Measurements from ENCODE around the gene PSME4. TPM values are rescaled to one million over a fixed set of nuclear protein-coding genes. Genes with fewer than 3 reads are reported as not detected.

PSME4 gene
- total and polyA plus RNA-seq, 7 donors: 55.2 to 189 (median 113) TPM

- no peak for TF ChIP-seq CTCF (IDR thresholded peaks at IDR 0.05)
- ATAC-seq (peak in 1 of 4 donors; percentile 54), DNase-seq (no peak)
- H3K36me3 ChIP-seq (ENCODE audit: insufficient read depth in 1 of 2, low read depth in 1 of 2): peaks cover 12 to 99% of the 10 kb centered on the region in 2 donors
- H3K4me1 ChIP-seq: no peaks in the 10 kb centered on the region
- WGBS, 3 donors: 56 to 91% (median 67%) methylated on average over 4 of the region's 4 CpGs
- H3K9me3 ChIP-seq: no peaks in the 10 kb centered on the region
- no peak overlapping the region for H3K4me3 ChIP-seq
- no peak overlapping the region for H3K27ac ChIP-seq
- H3K27me3 ChIP-seq (ENCODE audit: insufficient read depth in 3 of 3, low read length in 2 of 3): no peaks in the 10 kb centered on the region
- intact Hi-C loops (cut with DNase I): no loop called here
Measured at GRCh38 chr2:53903011-53903410, 67.8 kb downstream of the PSME4 start.

DNA sequence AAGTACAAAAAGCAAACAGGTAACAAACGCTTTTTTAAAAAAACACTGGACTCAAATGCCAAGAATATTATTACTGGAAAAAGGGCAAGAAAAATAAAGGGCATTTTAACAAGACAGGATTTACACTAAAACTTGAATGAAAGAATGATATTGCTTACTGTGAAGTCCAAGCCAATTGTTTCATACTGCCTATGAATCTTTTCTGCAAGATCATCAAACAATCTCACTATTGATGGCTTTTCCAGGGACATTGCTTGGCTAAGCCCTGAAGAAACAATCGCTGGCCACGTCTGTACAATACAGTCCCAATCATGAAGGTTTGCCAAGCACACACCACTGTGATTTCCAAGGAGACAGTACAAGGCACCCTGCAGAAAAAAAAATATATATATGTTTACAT lies 69.6 kb downstream of the PSME4 start:
- Histone ChIP-seq H3K27ac (no peak overlapping the region), H3K9me3 (no peaks in the 10 kb centered on the region), H3K27me3 (ENCODE audit: insufficient read depth in 3 of 3, low read length in 2 of 3) (no peaks in the 10 kb centered on the region), H3K36me3 (ENCODE audit: insufficient read depth in 1 of 2, low read depth in 1 of 2) (peaks cover 12 to 99% of the 10 kb centered on the region in 2 donors), H3K4me3 (no peak overlapping the region), H3K4me1 (no peaks in the 10 kb centered on the region)
- 70 to 86% (median 72%) methylated on average over 3 of the region's 3 CpGs for WGBS, 3 donors
- ATAC-seq (no peak), DNase-seq (no peak)
- no peak for TF ChIP-seq CTCF (IDR thresholded peaks at IDR 0.05)
- intact Hi-C loops (cut with DNase I): no loop called here

GRCh38 chr2:53896864-53897263 lies 73.9 kb downstream of the PSME4 start:
- 46 to 52% (median 48%) methylated on average over 3 of the region's 3 CpGs for WGBS, 3 donors
- TF ChIP-seq CTCF (IDR thresholded peaks at IDR 0.05): no peak
- ATAC-seq: peak; percentile 86 to 97 (median 95)

GRCh38 chr2:53886406-53887280 lies 84.2 kb downstream of the PSME4 start:
- peaks cover 8 to 100% of the 10 kb centered on the region in 2 donors for H3K36me3 ChIP-seq (ENCODE audit: insufficient read depth in 1 of 2, low read depth in 1 of 2)
- H3K27me3 ChIP-seq (ENCODE audit: insufficient read depth in 3 of 3, low read length in 2 of 3): no peaks in the 10 kb centered on the region
- H3K4me3 ChIP-seq: no peak overlapping the region
- WGBS, 3 donors: 76 to 85% (median 76%) methylated on average over 5 of the region's 5 CpGs
- no peaks in the 10 kb centered on the region for H3K9me3 ChIP-seq
- intact Hi-C loops (cut with DNase I): loop anchor here in 1 of 2 donors (5.0 kb wide), 1 partner anchor 41 kb away; no protein-coding TSS in a partner anchor
- H3K4me1 ChIP-seq: no peaks in the 10 kb centered on the region
- TF ChIP-seq CTCF (IDR thresholded peaks at IDR 0.05): no peak
- H3K27ac ChIP-seq: no peak overlapping the region
- no peak for DNase-seq
- ATAC-seq: no peak

More at GRCh38 chr2:53896864-53897263, 73.9 kb downstream of the PSME4 start:
- intact Hi-C loops (cut with DNase I): no loop called here
- Histone ChIP-seq H3K9me3 (no peaks in the 10 kb centered on the region), H3K27ac (peak overlapping the region; percentile 73), H3K36me3 (ENCODE audit: insufficient read depth in 1 of 2, low read depth in 1 of 2) (peaks cover 7 to 99% of the 10 kb centered on the region in 2 donors), H3K27me3 (ENCODE audit: insufficient read depth in 3 of 3, low read length in 2 of 3) (no peaks in the 10 kb centered on the region), H3K4me3 (no peak overlapping the region), H3K4me1 (no peaks in the 10 kb centered on the region)
- DNase-seq: no peak

Data from psoas muscle (tissue), 8 donors.